Fibroblast of the aortic adventitia (primary cell): ENCODE measurements around the gene IL1RAPL2. TPM values are rescaled to one million over a fixed set of nuclear protein-coding genes. Genes with fewer than 3 reads are reported as not detected.

Experiments used
- DNase-seq: peaks from one replicate; pipeline ENCODE4 v3.0.0-alpha.2; 2010; ENCODE audit warnings: low read depth
- H3K4me3 ChIP-seq: 2 replicates; pipeline ENCODE4 v1.5.1; 2011; ENCODE audit warnings: low read depth, mild to moderate bottlenecking, control low read depth, low read length, moderate library complexity
- CTCF ChIP-seq: IDR thresholded peaks from 2 replicates; pipeline ENCODE4 v1.5.1; 2011; ENCODE audit warnings: mild to moderate bottlenecking, low read length, control low read depth, inconsistent platforms; ENCODE audit not compliant: insufficient read depth
- total RNA-seq: library from RNA; depleted of rRNA; stranded (reverse); fragments of >200 nt; gene quantifications from 2 replicates; pipeline ENCODE4 v1.2.3, GENCODE V29; 2012; ENCODE audit warnings: low replicate concordance

Gene IL1RAPL2
- total RNA-seq, 1 donor = 0.27 TPM

- no peak for TF ChIP-seq CTCF
- DNase-seq = no peak
- H3K4me3 ChIP-seq = no peak overlapping the region
These were observed 697.2 kb downstream of the IL1RAPL2 start for GRCh38 chrX:105263171-105263570.

GRCh38 chrX:105263801-105264200 is 697.8 kb downstream of the IL1RAPL2 start:
- no peak for TF ChIP-seq CTCF
- no peak overlapping the region for H3K4me3 ChIP-seq
- no peak for DNase-seq

- no peak overlapping the region for H3K4me3 ChIP-seq
- no peak for TF ChIP-seq CTCF
- DNase-seq = no peak
These were observed 699.1 kb downstream of the IL1RAPL2 start for GRCh38 chrX:105265093-105265492.

GRCh38 chrX:105266456-105266855 is 700.5 kb downstream of the IL1RAPL2 start:
- no peak for TF ChIP-seq CTCF
- H3K4me3 ChIP-seq = no peak overlapping the region
- DNase-seq = peak; percentile 22

- DNase-seq = no peak
- TF ChIP-seq CTCF = no peak
- H3K4me3 ChIP-seq = no peak overlapping the region
These were observed 701.2 kb downstream of the IL1RAPL2 start for GRCh38 chrX:105267167-105267566.

GRCh38 chrX:105269386-105269785 is 703.4 kb downstream of the IL1RAPL2 start:
- DNase-seq = no peak
- H3K4me3 ChIP-seq = no peak overlapping the region
- no peak for TF ChIP-seq CTCF

- DNase-seq = no peak
- TF ChIP-seq CTCF = no peak
- H3K4me3 ChIP-seq = no peak overlapping the region
These were observed 707.3 kb downstream of the IL1RAPL2 start for GRCh38 chrX:105273326-105273725.
